Upper lobe of left lung (tissue), 6 donors: Measurements from ENCODE around the gene PAN2. TPM values are rescaled to one million over a fixed set of nuclear protein-coding genes. Genes with fewer than 3 reads are reported as not detected.

ENCODE experiments used
- ATAC-seq, 2 donors: fragments of 200-7000 bp; cut with Tn5 transposase; one replicate each; pipeline ENCODE4 v1.9.1; 2022; ENCODE audit warnings: mild to moderate bottlenecking in 2 of 2, moderate library complexity in 2 of 2; ENCODE audit not compliant: low FRiP score in 2 of 2
- DNase-seq, 2 donors: peaks; one replicate each; pipeline ENCODE4 v3.0.0-alpha.2; 2019 to 2020
- H3K27ac ChIP-seq, 4 donors: fragments of 200-600 bp; sonication (generic); one replicate each; pipeline ENCODE4 v1.5.1; 2016 to 2019
- H3K27me3 ChIP-seq, 4 donors: fragments of 200-600 bp; sonication (generic); one replicate each; pipeline ENCODE4 v1.5.1; 2017 to 2019
- H3K36me3 ChIP-seq, 4 donors: fragments of 200-600 bp; sonication (generic); one replicate each; pipeline ENCODE4 v1.5.1; 2016 to 2019
- H3K4me1 ChIP-seq, 4 donors: fragments of 200-600 bp; sonication (generic); one replicate each; pipeline ENCODE4 v1.5.1; 2018 to 2019
- H3K4me3 ChIP-seq, 4 donors: fragments of 200-600 bp; sonication (generic); one replicate each; pipeline ENCODE4 v1.5.1; 2017 to 2019; ENCODE audit warnings: mild to moderate bottlenecking in 2 of 4, moderate library complexity in 1 of 4
- H3K9me3 ChIP-seq, 4 donors: fragments of 200-600 bp; sonication (generic); one replicate each; pipeline ENCODE4 v1.5.1; 2018 to 2019
- CTCF ChIP-seq, 6 experiments: fragments of 450-650 bp in 4 of 6; fragments of 200-600 bp in 2 of 6; sonication (generic) in 2 of 6; IDR thresholded peaks; one replicate each; pipeline ENCODE4 v1.5.1; 2016 to 2019; ENCODE audit warnings: antibody characterized with exemption in 6 of 6
- EP300 ChIP-seq, 4 donors: sonication (generic); formaldehyde crosslinking; IDR thresholded peaks; one replicate each; pipeline ENCODE4 v1.5.1; 2017; ENCODE audit warnings: antibody characterized with exemption in 4 of 4, control low read depth in 2 of 4
- POLR2A ChIP-seq, 4 donors: fragments of 450-650 bp; IDR thresholded peaks; one replicate each; pipeline ENCODE4 v1.5.1; 2016 to 2017; ENCODE audit warnings: antibody characterized with exemption in 4 of 4, mild to moderate bottlenecking in 2 of 4
- POLR2AphosphoS5 ChIP-seq, 2 donors: sonication (generic); formaldehyde crosslinking; IDR thresholded peaks; one replicate each; pipeline ENCODE4 v1.5.1; 2017; ENCODE audit warnings: antibody characterized with exemption in 2 of 2
- WGBS, 2 donors: methylation state at CpG; one replicate each; pipeline ENCODE4 v1.1.5; 2017 to 2018; 5-methylcytosine and 5-hydroxymethylcytosine counted together
- total RNA-seq, 6 donors: library from RNA; depleted of rRNA in 4 of 6; stranded (reverse); fragments of >200 nt in 4 of 6; gene quantifications; one replicate each; pipeline versions ENCODE4 v1.1.0 to v1.2.1, GENCODE V29; 2016 to 2021
- donor health status: DM: no; HTN: no; CAD: no; lungs with moderate emphysema.
- donor health status: DM: no; HTN: yes; CAD: no; lungs with severe emphysema.

The PAN2 gene
- total RNA-seq, 6 donors from 2014 or later = 19.5 to 227 (median 74.4) TPM

DNA sequence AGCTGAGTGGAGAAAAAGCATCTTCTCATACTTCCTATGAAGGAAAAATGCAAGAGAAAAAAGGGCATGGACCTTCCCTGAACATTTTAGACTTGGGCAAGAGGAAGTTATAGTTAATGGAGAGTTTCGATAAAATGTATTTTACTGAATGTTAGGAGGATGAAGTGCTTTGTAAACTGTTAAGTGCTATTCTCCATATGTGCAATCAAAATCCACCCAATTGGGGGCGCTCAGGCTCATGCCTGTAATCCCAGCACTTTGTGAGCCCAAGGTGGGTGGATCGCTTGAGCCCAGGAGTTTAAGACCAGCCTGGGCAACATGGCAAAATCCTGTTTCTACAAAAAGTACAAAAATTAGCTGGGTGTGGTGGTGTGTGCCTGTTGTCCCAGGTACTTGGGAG is 16.1 kb downstream of the PAN2 start:
- ATAC-seq (no peak), DNase-seq (no peak)
- no peaks in the 10 kb centered on the region for H3K27me3 ChIP-seq
- H3K27ac ChIP-seq = no peak overlapping the region
- peaks cover 13 to 19% (median 14%) of the 10 kb centered on the region in 4 donors for H3K4me1 ChIP-seq
- H3K9me3 ChIP-seq = no peaks in the 10 kb centered on the region
- WGBS, 2 donors = 92 to 99% methylated on average over 3 of the region's 3 CpGs
- H3K36me3 ChIP-seq = peaks cover 4 to 56% (median 26%) of the 10 kb centered on the region in 4 donors
- TF ChIP-seq CTCF (IDR thresholded peaks at IDR 0.05) (no peak), POLR2A (IDR thresholded peaks at IDR 0.05) (no peak), POLR2AphosphoS5 (IDR thresholded peaks at IDR 0.05) (no peak), EP300 (IDR thresholded peaks at IDR 0.05) (no peak)
- no peak overlapping the region for H3K4me3 ChIP-seq

DNA sequence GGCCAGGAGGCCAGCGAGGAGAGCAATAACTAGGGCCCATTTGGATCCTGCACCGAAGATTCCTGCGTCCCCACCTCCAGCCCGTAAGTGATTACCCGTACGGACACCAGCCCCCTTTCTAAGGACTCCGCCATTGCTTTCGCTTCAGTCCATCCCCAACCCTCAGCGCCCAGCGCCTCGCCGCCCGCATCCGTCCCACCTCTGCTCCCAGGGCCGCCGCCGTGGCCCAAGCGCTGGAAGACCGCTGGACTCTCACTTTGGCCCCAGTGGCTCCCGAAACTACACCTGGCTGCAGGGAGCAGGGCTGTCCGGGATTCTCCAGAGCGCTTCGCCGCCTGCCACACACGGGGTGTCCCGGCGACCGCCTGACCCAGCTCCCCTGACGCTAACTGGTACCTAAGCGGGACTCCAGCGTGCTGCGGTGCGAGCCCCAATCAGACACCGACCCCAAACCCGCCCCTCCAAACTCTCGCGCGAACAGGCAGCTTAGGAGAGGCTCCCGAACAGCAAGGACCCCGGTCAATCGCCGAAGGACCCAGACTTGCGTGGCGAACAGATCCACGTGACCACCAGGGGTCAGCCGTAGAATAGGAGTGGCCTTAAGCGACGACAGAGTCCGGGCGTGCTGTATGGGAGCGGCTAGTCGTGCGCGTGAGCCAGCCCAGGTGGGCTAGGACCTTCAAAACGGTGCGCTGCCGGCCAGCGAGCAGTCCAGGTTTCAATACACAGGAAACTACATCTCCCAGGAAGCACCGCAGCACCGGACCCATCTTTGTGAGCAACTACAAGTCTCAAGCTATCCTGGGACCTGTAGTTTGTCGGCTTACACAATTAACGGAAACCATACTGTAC is 18.0 kb downstream of the PAN2 start, which contains the start of gene CNPY2:
CNPY2 (minus strand) TSS at position 367 of the 852 bp plus-strand sequence. CDS start 771 bp downstream, outside the sequence.
- H3K4me1 ChIP-seq = peaks cover 13 to 19% (median 14%) of the 10 kb centered on the region in 4 donors
- peak within 1 kb of the TSS; percentile 91 to 94 (median 93) for H3K27ac ChIP-seq
- TF ChIP-seq EP300 (IDR thresholded peaks at IDR 0.05) = no peak
- TF ChIP-seq POLR2A (IDR thresholded peaks at IDR 0.05) = peak in 3 of 4 donors; percentile 63 to 84 (median 76)
- peak in 4 of 6 experiments; percentile 25 to 57 (median 44) for TF ChIP-seq CTCF (IDR thresholded peaks at IDR 0.05)
- TF ChIP-seq POLR2AphosphoS5 (IDR thresholded peaks at IDR 0.05) = peak; percentile 76 to 80
- no peaks in the 10 kb centered on the region for H3K27me3 ChIP-seq
- H3K36me3 ChIP-seq = peaks cover 4 to 57% (median 22%) of the 10 kb centered on the region in 4 donors
- DNase-seq = peak; percentile 93 to 98
- H3K9me3 ChIP-seq = no peaks in the 10 kb centered on the region
- H3K4me3 ChIP-seq = peak within 1 kb of the TSS; percentile 84 to 92 (median 86)
- peak; percentile 98 for ATAC-seq
- WGBS, 2 donors = 0% methylated on average over 19 to 55 of the region's 62 CpGs

GRCh38 chr12:56315249-56315621 is 18.6 kb downstream of the PAN2 start:
- no peaks in the 10 kb centered on the region for H3K9me3 ChIP-seq
- 2 to 11% methylated on average over 1 to 11 of the region's 11 CpGs for WGBS, 2 donors
- H3K36me3 ChIP-seq = peaks cover 4 to 60% (median 21%) of the 10 kb centered on the region in 4 donors

GRCh38 chr12:56311003-56311402 is 22.8 kb downstream of the PAN2 start:
- DNase-seq = no peak
- peaks cover 0 to 66% (median 28%) of the 10 kb centered on the region in 4 donors for H3K36me3 ChIP-seq
- TF ChIP-seq CTCF (IDR thresholded peaks at IDR 0.05) = no peak
- TF ChIP-seq POLR2A (IDR thresholded peaks at IDR 0.05) = no peak
- TF ChIP-seq POLR2AphosphoS5 (IDR thresholded peaks at IDR 0.05) = no peak
- TF ChIP-seq EP300 (IDR thresholded peaks at IDR 0.05) = no peak
- no peaks in the 10 kb centered on the region for H3K27me3 ChIP-seq
- 96 to 97% methylated on average over 12 of the region's 12 CpGs for WGBS, 2 donors
- no peak overlapping the region for H3K27ac ChIP-seq
- H3K4me1 ChIP-seq = peaks cover 8 to 11% (median 9%) of the 10 kb centered on the region in 4 donors
- no peak for ATAC-seq
- H3K9me3 ChIP-seq = no peaks in the 10 kb centered on the region
- no peak overlapping the region for H3K4me3 ChIP-seq

More at GRCh38 chr12:56315249-56315621, 18.6 kb downstream of the PAN2 start:
- peaks cover 13 to 19% (median 14%) of the 10 kb centered on the region in 4 donors for H3K4me1 ChIP-seq
- peak overlapping the region; percentile 91 to 94 (median 93) for H3K27ac ChIP-seq
- no peaks in the 10 kb centered on the region for H3K27me3 ChIP-seq
- ATAC-seq (peak in 1 of 2 donors; percentile 2), DNase-seq (peak in 1 of 2 donors; percentile 31)
- TF ChIP-seq POLR2AphosphoS5 (IDR thresholded peaks at IDR 0.05) (no peak), CTCF (IDR thresholded peaks at IDR 0.05) (no peak), POLR2A (IDR thresholded peaks at IDR 0.05) (no peak), EP300 (IDR thresholded peaks at IDR 0.05) (no peak)
- H3K4me3 ChIP-seq = peak overlapping the region; percentile 84 to 92 (median 86)
